Measurements from ENCODE around the gene SYT11.

DNA sequence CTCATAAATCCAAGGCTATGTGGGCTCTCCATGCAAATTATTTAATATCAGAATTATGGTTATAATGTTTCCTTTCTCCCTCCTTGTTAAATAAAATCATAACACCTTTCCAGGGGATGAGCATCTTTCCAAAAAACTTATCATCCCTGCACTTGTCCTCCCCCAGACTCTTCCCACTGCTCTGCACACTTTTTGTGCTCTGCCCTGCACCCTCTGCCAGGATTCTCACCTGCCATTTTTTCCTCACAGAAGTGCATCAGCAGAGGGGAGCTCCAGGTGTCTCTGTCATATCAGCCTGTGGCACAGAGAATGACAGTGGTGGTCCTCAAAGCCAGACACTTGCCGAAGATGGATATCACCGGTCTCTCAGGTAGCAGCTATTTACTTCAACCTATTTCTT lies 20.9 kb downstream of the SYT11 start:
- TF ChIP-seq POLR2A (IDR thresholded peaks at IDR 0.05; ENCODE audit: low read length) (no peak), GATA1 (IDR thresholded peaks at IDR 0.05; ENCODE audit: low read depth, low read length) (no peak)

Data from erythroblast (primary cell).